IMR-90 (cell line): ENCODE results near the gene NDRG2. TPM values are rescaled to one million over a fixed set of nuclear protein-coding genes. Genes with fewer than 3 reads are reported as not detected.

ENCODE experiments used
- ATAC-seq: fragments of 200-7000 bp; cut with Tn5 transposase; 2 replicates; pipeline ENCODE4 v1.9.1; 2020; ENCODE audit warnings: low read depth, mild to moderate bottlenecking, moderate library complexity
- BruUV-seq: library from RNA; stranded (reverse); fragments of 400-500 nt; replicated peaks from 2 replicates; lab custom pipeline; 2021; lab: Mats Ljungman, UMichigan
- CTCF ChIA-PET: fragments of 300-600 bp; formaldehyde crosslinking; extraction: SDS; loops from one replicate; lab custom pipeline; 2021; ENCODE audit warnings: antibody characterized with exemption; lab: Yijun Ruan, JAX
- POLR2A ChIA-PET: fragments of 300-600 bp; sonication (Branson Sonifier 250); formaldehyde crosslinking; loops from one replicate; lab custom pipeline; 2022; ENCODE audit warnings: antibody characterized with exemption; ENCODE audit not compliant: unreplicated experiment; lab: Charles Lee
- DNase-seq: peaks from one replicate; pipeline ENCODE4 v3.0.0; 2013
- H2AFZ ChIP-seq: replicated peaks from 2 replicates; pipeline ENCODE3; 2013; ENCODE audit warnings: low read length, mild to moderate bottlenecking; ENCODE audit not compliant: poor library complexity
- H2AK5ac ChIP-seq: 2 replicates; pipeline ENCODE4 v1.6.1; 2013; ENCODE audit warnings: low read depth, low read length, inconsistent platforms
- H2AK9ac ChIP-seq: replicated peaks from 2 replicates; pipeline ENCODE3; 2013; ENCODE audit warnings: mild to moderate bottlenecking, low read depth, low read length, moderate library complexity; ENCODE audit not compliant: poor library complexity
- H2BK120ac ChIP-seq: 2 replicates; pipeline ENCODE4 v1.6.1; 2013; ENCODE audit warnings: low read depth, low read length, inconsistent platforms
- H2BK15ac ChIP-seq: 3 replicates; pipeline ENCODE4 v1.6.1; 2013; ENCODE audit warnings: low read depth, low read length, inconsistent platforms
- H2BK20ac ChIP-seq: 2 replicates; pipeline ENCODE4 v1.6.1; 2013; ENCODE audit warnings: low read depth, mild to moderate bottlenecking, inconsistent platforms, low read length, moderate library complexity
- H2BK5ac ChIP-seq: 2 replicates; pipeline ENCODE4 v1.6.1; 2013; ENCODE audit warnings: mild to moderate bottlenecking, low read depth, low read length, inconsistent platforms; ENCODE audit not compliant: poor library complexity, severe bottlenecking
- H3K14ac ChIP-seq: replicated peaks from 2 replicates; pipeline ENCODE4 v1.6.1; 2013; ENCODE audit warnings: low read depth, low read length, inconsistent platforms
- H3K18ac ChIP-seq: 2 replicates; pipeline ENCODE4 v1.6.1; 2013; ENCODE audit warnings: low read depth, low read length, control low read depth
- H3K23ac ChIP-seq: 2 replicates; pipeline ENCODE4 v1.6.1; 2013; ENCODE audit warnings: low read depth, low read length, inconsistent platforms
- H3K27ac ChIP-seq: 2 replicates; pipeline ENCODE4 v1.5.1; 2013; ENCODE audit warnings: mild to moderate bottlenecking, control low read depth, low read length; ENCODE audit not compliant: insufficient read depth
- H3K27me3 ChIP-seq: 2 replicates; pipeline ENCODE4 v1.6.1; 2013; ENCODE audit warnings: low read length; ENCODE audit not compliant: control insufficient read depth, insufficient read depth
- H3K36me3 ChIP-seq: 2 replicates; pipeline ENCODE4 v1.6.1; 2013; ENCODE audit warnings: low read length, mixed read lengths; ENCODE audit not compliant: control insufficient read depth, insufficient read depth
- H3K4ac ChIP-seq: 2 replicates; pipeline ENCODE4 v1.6.1; 2013; ENCODE audit warnings: low read depth, low read length, inconsistent platforms
- H3K4me1 ChIP-seq: 2 replicates; pipeline ENCODE4 v1.6.1; 2013; ENCODE audit warnings: low read length, mixed read lengths; ENCODE audit not compliant: control insufficient read depth, insufficient read depth
- H3K4me2 ChIP-seq: 2 replicates; pipeline ENCODE4 v1.6.1; 2013; ENCODE audit warnings: low read depth, mild to moderate bottlenecking, control low read depth, low read length, moderate library complexity
- H3K4me3 ChIP-seq: 2 replicates; pipeline ENCODE4 v1.5.1; 2013; ENCODE audit warnings: low read depth, mild to moderate bottlenecking, control low read depth, low read length, moderate library complexity; ENCODE audit not compliant: insufficient read depth
- H3K56ac ChIP-seq: 2 replicates; pipeline ENCODE4 v1.6.1; 2013; ENCODE audit warnings: low read length, inconsistent platforms; ENCODE audit not compliant: insufficient read depth; ENCODE audit errors: extremely low read depth
- H3K79me1 ChIP-seq, 2 experiments: 2 replicates each; pipeline ENCODE4 v1.6.1; 2013; ENCODE audit warnings: low read length in 2 of 2, inconsistent platforms in 1 of 2, low read depth in 1 of 2
- H3K9ac ChIP-seq: 2 replicates; pipeline ENCODE4 v1.6.1; 2013; ENCODE audit warnings: low read depth, low read length, control low read depth
- H3K9me1 ChIP-seq: 2 replicates; pipeline ENCODE4 v1.6.1; 2013; ENCODE audit warnings: low read length, inconsistent platforms; ENCODE audit not compliant: insufficient read depth
- H3K9me3 ChIP-seq: 2 replicates; pipeline ENCODE4 v1.6.1; 2013; ENCODE audit warnings: low read length; ENCODE audit not compliant: control insufficient read depth, insufficient read depth
- H4K20me1 ChIP-seq: 2 replicates; pipeline ENCODE4 v1.6.1; 2013; ENCODE audit warnings: low read length, inconsistent platforms; ENCODE audit not compliant: insufficient read depth
- H4K5ac ChIP-seq: 2 replicates; pipeline ENCODE4 v1.6.1; 2013; ENCODE audit warnings: mild to moderate bottlenecking, low read depth, low read length, control low read depth
- H4K8ac ChIP-seq, 2 experiments: 2 replicates each; pipeline ENCODE4 v1.6.1; 2013; ENCODE audit warnings: low read depth in 2 of 2, low read length in 2 of 2, control low read depth in 1 of 2, inconsistent platforms in 1 of 2
- H4K91ac ChIP-seq: 2 replicates; pipeline ENCODE4 v1.6.1; 2013; ENCODE audit warnings: low read depth, low read length, inconsistent platforms; ENCODE audit not compliant: insufficient read depth
- BHLHE40 ChIP-seq: fragments of 150-350 bp; IDR thresholded peaks from 2 replicates; pipeline ENCODE4 v1.6.1; 2016; ENCODE audit warnings: mild to moderate bottlenecking, low read depth, low read length
- CEBPB ChIP-seq: IDR thresholded peaks from 2 replicates; pipeline ENCODE4 v1.6.1; 2012; ENCODE audit warnings: low read depth, low read length, improper control_type of control experiment
- CHD1 ChIP-seq: IDR thresholded peaks from 2 replicates; pipeline ENCODE4 v1.6.1; 2012; ENCODE audit warnings: low read depth, low read length, improper control_type of control experiment
- FOS ChIP-seq: fragments of 150-350 bp; IDR thresholded peaks from 2 replicates; pipeline ENCODE4 v1.6.1; 2016; ENCODE audit warnings: low read depth, low read length
- MAFK ChIP-seq: IDR thresholded peaks from 2 replicates; pipeline ENCODE4 v1.6.1; 2012; ENCODE audit warnings: low read depth, low read length, improper control_type of control experiment
- MAZ ChIP-seq: IDR thresholded peaks from 2 replicates; pipeline ENCODE4 v1.6.1; 2012; ENCODE audit warnings: low read depth, mild to moderate bottlenecking, low read length, improper control_type of control experiment, moderate library complexity, borderline replicate concordance
- MXI1 ChIP-seq: IDR thresholded peaks from 2 replicates; pipeline ENCODE4 v1.6.1; 2012; ENCODE audit warnings: low read depth, mild to moderate bottlenecking, low read length, moderate library complexity, borderline replicate concordance
- NFE2L2 ChIP-seq: fragments of 150-350 bp; IDR thresholded peaks from 2 replicates; pipeline ENCODE4 v1.6.1; 2016; ENCODE audit warnings: low read depth, mild to moderate bottlenecking, low read length
- POLR2A ChIP-seq: IDR thresholded peaks from 2 replicates; pipeline ENCODE4 v1.6.1; 2012; ENCODE audit warnings: mild to moderate bottlenecking, low read depth, low read length
- RAD21 ChIP-seq: IDR thresholded peaks from 2 replicates; pipeline ENCODE4 v1.6.1; 2012; ENCODE audit warnings: low read length, improper control_type of control experiment
- RCOR1 ChIP-seq: IDR thresholded peaks from 2 replicates; pipeline ENCODE4 v1.6.1; 2012; ENCODE audit warnings: mild to moderate bottlenecking, low read length, improper control_type of control experiment; ENCODE audit not compliant: insufficient replicate concordance
- RFX5 ChIP-seq: IDR thresholded peaks from 2 replicates; pipeline ENCODE4 v1.8.0; 2012; ENCODE audit warnings: low read depth, mild to moderate bottlenecking, low read length, moderate library complexity
- SMC3 ChIP-seq: fragments of 150-350 bp; IDR thresholded peaks from 2 replicates; pipeline ENCODE4 v1.6.1; 2016; ENCODE audit warnings: low read depth, mild to moderate bottlenecking, antibody characterized with exemption, low read length, moderate library complexity
- USF2 ChIP-seq: fragments of 150-350 bp; IDR thresholded peaks from 2 replicates; pipeline ENCODE4 v1.6.1; 2017; ENCODE audit warnings: mild to moderate bottlenecking, antibody characterized with exemption, low read length, low read depth
- WGBS, 2 experiments: methylation state at CpG; one replicate each; pipeline versions ENCODE4 v1.1.5 to v1.1.7; 2013; ENCODE audit warnings: missing lambda C conversion rate in 2 of 2; ENCODE audit not compliant: insufficient read length in 1 of 2; ENCODE audit errors: extremely low coverage in 2 of 2; 5-methylcytosine and 5-hydroxymethylcytosine counted together
- dilution Hi-C: fragments of 300-500 bp; cut with HindIII; formaldehyde crosslinking; loops from one replicate; pipeline ENCODE4 v1.14.3; 2018; ENCODE audit warnings: low sequenced_read_pairs; ENCODE audit not compliant: unreplicated experiment
- in situ Hi-C: fragments of 300-500 bp; cut with MboI; formaldehyde crosslinking; loops from 3 replicates; pipeline ENCODE4 v1.14.3; 2019; ENCODE audit warnings: low sequenced_read_pairs, inconsistent platforms, mixed read lengths
- intact Hi-C: fragments of 100-400 bp; cut with micrococcal nuclease; formaldehyde crosslinking; loops from 2 replicates; pipeline ENCODE4 v1.10.0; 2022
- polyA plus RNA-seq, 3 experiments: library from polyadenylated mRNA; depleted of rRNA; stranded (reverse); fragments of >200 nt; gene quantifications; 2 replicates each; pipeline ENCODE4 v1.2.3, GENCODE V29; 2012; ENCODE audit warnings: low replicate concordance in 1 of 3
- total RNA-seq: library from RNA; depleted of rRNA; stranded (reverse); fragments of >200 nt; gene quantifications from 2 replicates; pipeline ENCODE4 v1.2.3, GENCODE V29; 2012
- TF ChIP-seq, protein P1 (sequence below): conservative IDR thresholded peaks from 2 replicates; pipeline ENCODE4 v1.5.1; 2012; ENCODE audit warnings: mild to moderate bottlenecking, low read depth, low read length, improper control_type of control experiment
- TF ChIP-seq, protein P2 (sequence below): fragments of 150-350 bp; IDR thresholded peaks from 2 replicates; pipeline ENCODE4 v1.6.1; 2016; ENCODE audit warnings: low read depth, mild to moderate bottlenecking, low read length, moderate library complexity, borderline replicate concordance

The NDRG2 gene
- total and polyA plus RNA-seq, 2 of the 4 experiments (the other 2 are of a cell fraction): 0.36 to 1.5 TPM

DNA sequence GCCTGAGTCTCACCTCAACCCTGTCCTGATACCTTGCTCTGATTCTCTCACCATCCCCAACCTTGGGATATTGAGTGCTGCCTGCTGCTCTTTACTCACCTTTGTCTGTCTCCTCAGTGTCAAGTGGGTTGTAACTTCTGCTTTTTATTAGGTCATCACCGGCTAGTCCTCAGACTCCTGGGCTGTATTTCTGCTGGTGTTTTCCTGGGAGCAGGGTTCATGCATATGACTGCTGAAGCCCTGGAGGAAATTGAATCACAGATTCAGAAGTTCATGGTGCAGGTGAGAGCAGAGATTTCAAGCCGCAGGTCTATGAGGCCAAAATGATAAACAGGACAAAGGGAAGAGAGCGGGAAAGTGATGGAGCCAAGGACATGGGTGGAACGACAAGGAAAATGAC lies 25.3 kb downstream of the NDRG2 start:
- no peak overlapping the region for H2AFZ ChIP-seq
- H4K5ac ChIP-seq: no peak overlapping the region
- no peak overlapping the region for H2BK20ac ChIP-seq
- peaks cover 5% of the 10 kb centered on the region for H3K27me3 ChIP-seq
- WGBS, 2 experiments: 88% methylated on average over 2 of the region's 4 CpGs; no CpG with 5 or more reads in 1 of the 2 experiments
- CTCF ChIA-PET: interaction anchor here (0.6 to 1.4 kb wide), 3 partner anchors 15 to 349 kb away, joined by 3 to 6 read pairs (median 3); no protein-coding TSS in a partner anchor
- POLR2A ChIA-PET: interaction anchor here (1.1 kb wide), 1 partner anchor 105 kb away, joined by 3 read pairs; no protein-coding TSS in a partner anchor
- no peaks in the 10 kb centered on the region for H3K9me1 ChIP-seq
- TF ChIP-seq BHLHE40 (no peak), FOS (no peak), SMC3 (no peak), CHD1 (no peak), MAFK (no peak), USF2 (no peak), POLR2A (no peak), MAZ (no peak), NFE2L2 (no peak), CEBPB (no peak), MXI1 (no peak), RCOR1 (no peak), RFX5 (no peak), RAD21 (no peak)
- TF ChIP-seq, protein P1, sequence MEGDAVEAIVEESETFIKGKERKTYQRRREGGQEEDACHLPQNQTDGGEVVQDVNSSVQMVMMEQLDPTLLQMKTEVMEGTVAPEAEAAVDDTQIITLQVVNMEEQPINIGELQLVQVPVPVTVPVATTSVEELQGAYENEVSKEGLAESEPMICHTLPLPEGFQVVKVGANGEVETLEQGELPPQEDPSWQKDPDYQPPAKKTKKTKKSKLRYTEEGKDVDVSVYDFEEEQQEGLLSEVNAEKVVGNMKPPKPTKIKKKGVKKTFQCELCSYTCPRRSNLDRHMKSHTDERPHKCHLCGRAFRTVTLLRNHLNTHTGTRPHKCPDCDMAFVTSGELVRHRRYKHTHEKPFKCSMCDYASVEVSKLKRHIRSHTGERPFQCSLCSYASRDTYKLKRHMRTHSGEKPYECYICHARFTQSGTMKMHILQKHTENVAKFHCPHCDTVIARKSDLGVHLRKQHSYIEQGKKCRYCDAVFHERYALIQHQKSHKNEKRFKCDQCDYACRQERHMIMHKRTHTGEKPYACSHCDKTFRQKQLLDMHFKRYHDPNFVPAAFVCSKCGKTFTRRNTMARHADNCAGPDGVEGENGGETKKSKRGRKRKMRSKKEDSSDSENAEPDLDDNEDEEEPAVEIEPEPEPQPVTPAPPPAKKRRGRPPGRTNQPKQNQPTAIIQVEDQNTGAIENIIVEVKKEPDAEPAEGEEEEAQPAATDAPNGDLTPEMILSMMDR: no peak
- TF ChIP-seq, protein P2, sequence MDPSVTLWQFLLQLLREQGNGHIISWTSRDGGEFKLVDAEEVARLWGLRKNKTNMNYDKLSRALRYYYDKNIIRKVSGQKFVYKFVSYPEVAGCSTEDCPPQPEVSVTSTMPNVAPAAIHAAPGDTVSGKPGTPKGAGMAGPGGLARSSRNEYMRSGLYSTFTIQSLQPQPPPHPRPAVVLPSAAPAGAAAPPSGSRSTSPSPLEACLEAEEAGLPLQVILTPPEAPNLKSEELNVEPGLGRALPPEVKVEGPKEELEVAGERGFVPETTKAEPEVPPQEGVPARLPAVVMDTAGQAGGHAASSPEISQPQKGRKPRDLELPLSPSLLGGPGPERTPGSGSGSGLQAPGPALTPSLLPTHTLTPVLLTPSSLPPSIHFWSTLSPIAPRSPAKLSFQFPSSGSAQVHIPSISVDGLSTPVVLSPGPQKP: no peak
- no peak overlapping the region for H3K4me3 ChIP-seq
- H3K9ac ChIP-seq: no peak overlapping the region
- BruUV-seq: no TSS peak
- no peak overlapping the region for H2BK15ac ChIP-seq
- H2BK120ac ChIP-seq: no peak overlapping the region
- H4K91ac ChIP-seq: no peak overlapping the region
- H3K14ac ChIP-seq: no peak overlapping the region
- H3K56ac ChIP-seq: no peak overlapping the region
- H3K18ac ChIP-seq: no peak overlapping the region
- no peaks in the 10 kb centered on the region for H4K20me1 ChIP-seq
- no peak overlapping the region for H3K4ac ChIP-seq
- H2AK5ac ChIP-seq: no peak overlapping the region
- peaks cover 18% of the 10 kb centered on the region for H3K36me3 ChIP-seq
- H2AK9ac ChIP-seq: no peak overlapping the region
- ATAC-seq (no peak), DNase-seq (no peak)
- dilution Hi-C loops (no loop called here), in situ Hi-C loops (loop anchor here (25.0 kb wide), 1 partner anchor 662 kb away; the partner anchor contains the start of genes CCNB1IP1 and PARP2), intact Hi-C loops (no loop called here)
- H2BK5ac ChIP-seq: no peak overlapping the region
- H3K4me1 ChIP-seq: peaks cover 3% of the 10 kb centered on the region
- no peak overlapping the region for H4K8ac ChIP-seq
- H3K27ac ChIP-seq: no peak overlapping the region
- no peaks in the 10 kb centered on the region for H3K9me3 ChIP-seq
- no peak overlapping the region for H3K4me2 ChIP-seq
- no peaks in the 10 kb centered on the region for H3K79me1 ChIP-seq
- no peak overlapping the region for H3K23ac ChIP-seq
